Keratinocyte (primary cell): ENCODE data around the gene TM9SF1. TPM values are rescaled to one million over a fixed set of nuclear protein-coding genes. Genes with fewer than 3 reads are reported as not detected.

Source experiments
- DNase-seq: peaks from one replicate; pipeline ENCODE4 v3.0.0-alpha.2; 2011; ENCODE audit warnings: low read depth, missing footprints, low spot score
- FAIRE-seq: peaks from 2 replicates; lab custom pipeline; 2011; peaks lifted over from hg19 to GRCh38; lab: Jason Lieb, UNC
- H2AFZ ChIP-seq: 2 replicates; pipeline ENCODE4 v1.6.0; 2012; ENCODE audit warnings: low read length, control low read depth, inconsistent platforms; ENCODE audit not compliant: control insufficient read depth
- H3K27ac ChIP-seq: 2 replicates; pipeline ENCODE4 v1.5.1; 2011; ENCODE audit warnings: low read length; ENCODE audit not compliant: control insufficient read depth, insufficient read depth
- H3K27me3 ChIP-seq: 3 replicates; pipeline ENCODE4 v1.6.0; 2011; ENCODE audit warnings: low read length; ENCODE audit not compliant: control insufficient read depth, insufficient read depth; ENCODE audit errors: extremely low read depth
- H3K36me3 ChIP-seq, 2 experiments: 2 replicates in 1 of 2; 3 replicates in 1 of 2; pipeline ENCODE4 v1.5.1; 2011; ENCODE audit warnings: low read length in 2 of 2, mild to moderate bottlenecking in 1 of 2; ENCODE audit not compliant: control insufficient read depth in 2 of 2, insufficient read depth in 2 of 2; ENCODE audit errors: extremely low read depth in 1 of 2
- H3K4me1 ChIP-seq: 3 replicates; pipeline ENCODE4 v1.5.1; 2011; ENCODE audit warnings: low read length; ENCODE audit not compliant: control insufficient read depth, insufficient read depth; ENCODE audit errors: extremely low read depth
- H3K4me2 ChIP-seq: 3 replicates; pipeline ENCODE4 v1.6.0; 2011; ENCODE audit warnings: low read depth, low read length; ENCODE audit not compliant: control insufficient read depth, insufficient read depth; ENCODE audit errors: extremely low read depth
- H3K4me3 ChIP-seq, 3 experiments: fragments of 200-600 bp in 1 of 3; sonication (generic) in 1 of 3; 2 replicates in 2 of 3; 3 replicates in 1 of 3; pipeline ENCODE4 v1.5.1; 2011 to 2016; ENCODE audit warnings: low read length in 3 of 3, mild to moderate bottlenecking in 3 of 3, control low read depth in 2 of 3, inconsistent platforms in 1 of 3, low read depth in 1 of 3, mixed read lengths in 1 of 3, mixed run types in 1 of 3, moderate library complexity in 1 of 3; ENCODE audit not compliant: control insufficient read depth in 2 of 3, insufficient read depth in 2 of 3; ENCODE audit errors: extremely low read depth in 1 of 3
- H3K79me2 ChIP-seq: 2 replicates; pipeline ENCODE4 v1.6.0; 2012; ENCODE audit warnings: low read length; ENCODE audit not compliant: control insufficient read depth, insufficient read depth
- H3K9ac ChIP-seq: 3 replicates; pipeline ENCODE4 v1.6.0; 2011; ENCODE audit warnings: low read length; ENCODE audit not compliant: control insufficient read depth, insufficient read depth; ENCODE audit errors: extremely low read depth
- H3K9me1 ChIP-seq: 3 replicates; pipeline ENCODE4 v1.6.0; 2011; ENCODE audit warnings: low read length; ENCODE audit not compliant: control insufficient read depth, insufficient read depth; ENCODE audit errors: extremely low read depth
- H3K9me3 ChIP-seq: 2 replicates; pipeline ENCODE4 v1.5.1; 2012; ENCODE audit warnings: low read depth, low read length; ENCODE audit not compliant: control insufficient read depth
- H4K20me1 ChIP-seq: 3 replicates; pipeline ENCODE4 v1.6.0; 2011; ENCODE audit warnings: low read length; ENCODE audit not compliant: control insufficient read depth, insufficient read depth; ENCODE audit errors: extremely low read depth
- EZH2 ChIP-seq: IDR thresholded peaks from one replicate; pipeline ENCODE4 v1.6.1; 2012; ENCODE audit warnings: inconsistent platforms, mild to moderate bottlenecking, low read length, moderate library complexity
- dilution Hi-C: fragments of 300-500 bp; cut with MboI; formaldehyde crosslinking; loops from one replicate; pipeline ENCODE4 v1.7.0; 2020; ENCODE audit warnings: low sequenced_read_pairs; ENCODE audit not compliant: extremely low pct_ligation_motif_present
- polyA plus RNA-seq, 5 experiments: library from polyadenylated mRNA; depleted of rRNA in 3 of 5; stranded (reverse) in 3 of 5; stranded (forward) in 1 of 5; unstranded in 1 of 5; fragments of >200 nt; gene quantifications; 1 replicate in 1 of 5; 2 replicates in 3 of 5; 3 replicates in 1 of 5; pipeline versions ENCODE4 v1.2.1 to v1.2.3, GENCODE V29; 2011 to 2012; ENCODE audit warnings: missing spikeins in 2 of 5, low read depth in 1 of 5, low replicate concordance in 1 of 5
- TF ChIP-seq, protein P1 (sequence below), 3 experiments: IDR thresholded peaks in 1 of 3; conservative IDR thresholded peaks in 1 of 3; optimal IDR thresholded peaks in 1 of 3; 2 replicates in 2 of 3; 3 replicates in 1 of 3; pipeline versions ENCODE3 to v1.5.1; 2011; ENCODE audit warnings: low read length in 3 of 3, mild to moderate bottlenecking in 3 of 3, moderate library complexity in 2 of 3, control low read depth in 1 of 3, inconsistent platforms in 1 of 3; ENCODE audit not compliant: insufficient read depth in 2 of 3; ENCODE audit errors: extremely low read depth in 1 of 3

TM9SF1 gene
- polyA plus RNA-seq, 1 donor (not counting 4 experiments of a cell fraction or from before 2014, with no cell fraction given): 19.2 TPM

GRCh38 chr14:24228902-24229301, 33.7 kb upstream of the TM9SF1 start:
- Histone ChIP-seq H3K79me2 (peaks cover 75% of the 10 kb centered on the region), H3K36me3 (peaks cover 2 to 5% of the 10 kb centered on the region in 2 experiments), H4K20me1 (no peaks in the 10 kb centered on the region), H2AFZ (no peak overlapping the region), H3K27me3 (no peaks in the 10 kb centered on the region), H3K9ac (no peak overlapping the region), H3K27ac (no peak overlapping the region), H3K9me3 (no peaks in the 10 kb centered on the region), H3K4me3 (no peak overlapping the region), H3K4me2 (no peak overlapping the region), H3K4me1 (peaks cover 36% of the 10 kb centered on the region), H3K9me1 (no peaks in the 10 kb centered on the region)
- dilution Hi-C loops: no loop called here
- DNase-seq (no peak), FAIRE-seq (no peak)
- TF ChIP-seq EZH2: no peak
- TF ChIP-seq, protein P1, sequence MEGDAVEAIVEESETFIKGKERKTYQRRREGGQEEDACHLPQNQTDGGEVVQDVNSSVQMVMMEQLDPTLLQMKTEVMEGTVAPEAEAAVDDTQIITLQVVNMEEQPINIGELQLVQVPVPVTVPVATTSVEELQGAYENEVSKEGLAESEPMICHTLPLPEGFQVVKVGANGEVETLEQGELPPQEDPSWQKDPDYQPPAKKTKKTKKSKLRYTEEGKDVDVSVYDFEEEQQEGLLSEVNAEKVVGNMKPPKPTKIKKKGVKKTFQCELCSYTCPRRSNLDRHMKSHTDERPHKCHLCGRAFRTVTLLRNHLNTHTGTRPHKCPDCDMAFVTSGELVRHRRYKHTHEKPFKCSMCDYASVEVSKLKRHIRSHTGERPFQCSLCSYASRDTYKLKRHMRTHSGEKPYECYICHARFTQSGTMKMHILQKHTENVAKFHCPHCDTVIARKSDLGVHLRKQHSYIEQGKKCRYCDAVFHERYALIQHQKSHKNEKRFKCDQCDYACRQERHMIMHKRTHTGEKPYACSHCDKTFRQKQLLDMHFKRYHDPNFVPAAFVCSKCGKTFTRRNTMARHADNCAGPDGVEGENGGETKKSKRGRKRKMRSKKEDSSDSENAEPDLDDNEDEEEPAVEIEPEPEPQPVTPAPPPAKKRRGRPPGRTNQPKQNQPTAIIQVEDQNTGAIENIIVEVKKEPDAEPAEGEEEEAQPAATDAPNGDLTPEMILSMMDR (optimal IDR thresholded peaks at IDR 0.05 in 1 of 3, IDR thresholded peaks at IDR 0.05 in 1 of 3, conservative IDR thresholded peaks at IDR 0.05 in 1 of 3; ENCODE audit: extremely low read depth in 1 of 3, insufficient read depth in 2 of 3, low read length in 3 of 3): no peak

GRCh38 chr14:24226473-24226872, 31.2 kb upstream of the TM9SF1 start:
- Histone ChIP-seq H2AFZ (no peak overlapping the region), H3K4me1 (peaks cover 22% of the 10 kb centered on the region), H3K4me2 (no peak overlapping the region), H3K9me3 (no peaks in the 10 kb centered on the region), H3K9ac (no peak overlapping the region), H3K27me3 (no peaks in the 10 kb centered on the region), H3K4me3 (no peak overlapping the region), H3K9me1 (no peaks in the 10 kb centered on the region), H3K79me2 (peaks cover 79% of the 10 kb centered on the region), H3K36me3 (peaks cover 2 to 5% of the 10 kb centered on the region in 2 experiments), H3K27ac (no peak overlapping the region), H4K20me1 (no peaks in the 10 kb centered on the region)
- no peak for FAIRE-seq
- dilution Hi-C loops: no loop called here
- no peak for DNase-seq
- TF ChIP-seq, protein P1 (optimal IDR thresholded peaks at IDR 0.05 in 1 of 3, IDR thresholded peaks at IDR 0.05 in 1 of 3, conservative IDR thresholded peaks at IDR 0.05 in 1 of 3; ENCODE audit: extremely low read depth in 1 of 3, insufficient read depth in 2 of 3, low read length in 3 of 3): no peak
- TF ChIP-seq EZH2: no peak
